Measurements from ENCODE around the gene NPHP1.

DNA sequence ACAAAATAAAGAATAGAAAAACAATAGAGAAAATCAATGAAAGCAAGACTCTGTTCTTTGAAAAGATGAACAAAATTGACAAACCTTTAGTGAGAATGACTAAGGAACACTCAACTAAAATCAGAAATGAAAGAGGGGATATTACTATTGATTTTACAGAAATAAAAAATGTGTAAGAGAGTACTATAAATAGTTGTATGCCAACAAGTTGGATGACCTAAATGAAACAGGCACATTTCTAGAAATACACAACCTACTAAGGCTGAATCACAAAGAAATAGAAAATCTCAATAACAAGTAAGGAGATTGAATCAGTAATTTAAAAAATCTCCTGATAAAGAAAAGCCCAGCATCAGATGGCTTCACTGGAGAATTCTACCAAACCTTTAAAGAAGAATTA, 70.8 kb downstream of the NPHP1 start:
- no peak for TF ChIP-seq RAD21 (IDR thresholded peaks at IDR 0.05; ENCODE audit: low read depth)
- TF ChIP-seq POLR2AphosphoS5 (IDR thresholded peaks at IDR 0.05; ENCODE audit: low read depth, low read length), result no peak
- TF ChIP-seq EZH2phosphoT487 (IDR thresholded peaks at IDR 0.05; ENCODE audit: borderline replicate concordance), result no peak
- no peak for TF ChIP-seq CEBPB (IDR thresholded peaks at IDR 0.05; ENCODE audit: low read depth)
